BLaER1 (cell line): Measurements from ENCODE around the gene IDUA.

ENCODE experiments used
- H3K27ac ChIP-seq: shearing (Covaris generic); formaldehyde crosslinking; 2 replicates; pipeline ENCODE4 v1.8.1; 2022
- H3K27me3 ChIP-seq: shearing (Covaris generic); formaldehyde crosslinking; 2 replicates; pipeline ENCODE4 v1.8.1; 2022
- H3K36me3 ChIP-seq: shearing (Covaris generic); formaldehyde crosslinking; 2 replicates; pipeline ENCODE4 v1.8.1; 2022
- H3K4me1 ChIP-seq: shearing (Covaris generic); formaldehyde crosslinking; 2 replicates; pipeline ENCODE4 v1.8.1; 2022
- H3K4me2 ChIP-seq: shearing (Covaris generic); formaldehyde crosslinking; 2 replicates; pipeline ENCODE4 v1.8.1; 2022
- H3K4me3 ChIP-seq: shearing (Covaris generic); formaldehyde crosslinking; 2 replicates; pipeline ENCODE4 v1.8.1; 2022
- H3K9ac ChIP-seq: shearing (Covaris generic); formaldehyde crosslinking; 2 replicates; pipeline ENCODE4 v1.8.1; 2022
- H3K9me3 ChIP-seq: shearing (Covaris generic); formaldehyde crosslinking; 2 replicates; pipeline ENCODE4 v1.8.1; 2022
- H4K20me1 ChIP-seq: shearing (Covaris generic); formaldehyde crosslinking; 2 replicates; pipeline ENCODE4 v1.8.1; 2022
- Cebpa-rat ChIP-seq: shearing (Covaris generic); IDR thresholded peaks from 2 replicates; pipeline ENCODE4 v1.8.1; 2022

The IDUA gene

DNA sequence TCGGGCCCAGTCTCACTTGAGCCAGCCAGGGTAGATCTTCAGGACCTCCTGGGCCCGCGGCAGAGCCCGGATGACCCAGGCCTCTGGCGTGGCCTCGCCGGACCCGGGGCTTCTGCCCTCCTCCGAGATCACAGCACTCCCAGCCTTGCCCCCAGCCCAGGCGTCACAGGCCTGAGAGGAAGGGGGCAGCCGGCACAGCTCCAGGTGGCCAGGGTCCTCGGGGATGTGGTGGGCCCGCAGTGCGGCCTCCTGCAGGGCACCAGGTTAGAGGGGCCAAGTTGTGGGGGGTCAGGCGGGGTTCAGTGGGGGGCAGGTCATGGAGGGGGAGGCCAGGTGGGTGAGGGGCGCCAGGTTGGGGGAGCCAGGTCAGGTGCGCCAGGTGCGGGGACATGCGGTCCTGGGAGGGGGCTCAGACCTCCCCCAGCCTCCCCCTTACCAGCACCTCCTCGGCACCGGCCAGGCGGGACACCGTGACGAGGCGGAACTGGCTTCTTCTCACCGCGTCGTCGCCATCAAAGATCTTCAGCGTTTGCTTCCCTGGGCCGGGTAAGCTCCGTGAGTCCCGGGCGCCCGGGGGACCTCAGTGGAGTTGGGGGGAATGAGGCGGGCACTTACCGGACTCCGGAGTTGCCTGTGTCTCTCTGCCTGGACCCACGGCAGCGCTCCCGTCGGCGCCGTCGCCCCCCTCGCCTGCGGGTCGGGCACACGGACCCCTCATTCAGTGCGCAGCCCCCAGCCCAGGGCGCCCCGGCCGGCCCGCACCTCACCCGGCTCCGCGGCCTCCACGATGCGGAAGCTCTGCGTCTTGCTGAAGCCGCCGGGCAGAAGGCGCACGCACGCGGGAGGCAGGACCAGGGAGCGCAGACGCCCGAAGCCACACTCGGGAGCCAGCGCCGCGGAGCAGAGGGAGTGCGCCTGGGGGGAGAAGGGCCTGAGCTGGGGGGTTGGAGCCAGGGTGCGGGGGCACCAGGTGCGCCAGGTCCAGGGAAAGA lies 19.4 kb upstream of the IDUA start:
- Histone ChIP-seq H3K4me3 (no peak overlapping the region), H4K20me1 (peaks cover 45% of the 10 kb centered on the region), H3K9ac (no peak overlapping the region)

DNA sequence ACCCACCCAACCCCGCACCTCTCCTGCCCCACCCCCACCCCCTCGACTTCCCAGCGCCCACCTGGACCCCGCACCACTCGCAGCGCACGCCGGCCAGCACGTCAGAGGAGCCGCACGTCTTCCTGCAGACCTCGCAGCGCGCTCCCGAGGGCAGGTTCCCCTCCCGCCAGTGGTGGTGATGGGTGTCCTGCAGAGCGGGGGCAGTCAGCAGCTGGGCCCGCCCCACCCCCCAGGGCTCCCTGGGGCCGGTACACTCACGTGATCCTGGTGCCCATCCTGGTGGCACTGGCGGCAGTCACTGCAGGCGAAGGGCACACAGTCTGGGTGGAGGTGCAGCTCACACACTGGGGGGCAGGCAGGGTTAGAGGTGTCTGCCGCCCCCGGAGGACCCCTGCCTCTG lies 18.6 kb upstream of the IDUA start:
- no peak overlapping the region for H3K4me3 ChIP-seq
- no peaks in the 10 kb centered on the region for H3K9me3 ChIP-seq
- no peaks in the 10 kb centered on the region for H3K27me3 ChIP-seq
- no peak for TF ChIP-seq Cebpa-rat
- peak overlapping the region; percentile 30 for H3K4me2 ChIP-seq
- H4K20me1 ChIP-seq, result peaks cover 53% of the 10 kb centered on the region
- H3K4me1 ChIP-seq, result peaks cover 35% of the 10 kb centered on the region
- H3K27ac ChIP-seq, result 0 out of 2 replicates have a peak overlapping the region, but pooled peaks have one; percentile 26
- no peak overlapping the region for H3K9ac ChIP-seq
- peaks cover 66% of the 10 kb centered on the region for H3K36me3 ChIP-seq

More for the DNA sequence above, 19.4 kb upstream of the IDUA start:
- Histone ChIP-seq H3K36me3 (peaks cover 74% of the 10 kb centered on the region), H3K4me2 (no peak overlapping the region), H3K4me1 (peaks cover 30% of the 10 kb centered on the region), H3K27ac (no peak overlapping the region), H3K9me3 (no peaks in the 10 kb centered on the region), H3K27me3 (no peaks in the 10 kb centered on the region)
- TF ChIP-seq Cebpa-rat, result no peak

DNA sequence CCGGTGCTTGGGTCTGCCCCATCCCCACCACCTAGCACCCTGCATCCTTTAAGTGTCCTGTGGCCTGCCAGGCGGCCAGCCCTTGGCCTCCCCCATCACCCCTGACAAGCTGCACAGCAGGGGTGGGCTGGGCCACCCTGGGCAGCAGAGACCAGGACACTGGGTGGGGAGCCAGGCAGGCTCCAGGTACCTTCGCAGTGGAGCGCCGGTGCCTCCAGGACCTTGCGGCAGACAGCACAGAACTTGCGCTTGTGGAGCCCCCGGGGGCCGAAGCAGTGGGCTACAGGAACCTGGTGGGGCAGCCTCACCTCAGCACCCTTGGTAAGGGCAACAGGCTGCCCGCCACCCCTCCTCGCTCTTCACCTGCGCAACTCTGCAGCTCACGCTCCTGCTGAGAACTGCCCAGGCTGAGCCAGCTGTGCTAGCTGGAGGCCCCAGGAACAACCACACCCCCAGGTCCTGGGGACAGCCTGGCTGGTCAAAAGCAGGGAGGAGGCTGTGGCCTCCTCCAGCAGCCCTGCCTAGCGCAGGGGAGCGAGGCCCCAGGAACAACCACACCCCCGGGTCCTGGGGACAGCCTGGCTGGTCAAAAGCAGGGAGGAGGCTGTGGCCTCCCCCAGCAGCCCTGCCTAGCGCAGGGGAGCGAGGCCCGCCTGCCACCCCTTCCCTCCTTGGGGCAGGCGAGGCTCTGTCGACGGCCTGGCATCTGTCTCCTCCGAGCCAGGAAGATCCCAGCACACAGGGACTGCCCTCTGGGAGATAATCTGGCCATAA lies 18.0 kb upstream of the IDUA start:
- no peak overlapping the region for H3K4me3 ChIP-seq

DNA sequence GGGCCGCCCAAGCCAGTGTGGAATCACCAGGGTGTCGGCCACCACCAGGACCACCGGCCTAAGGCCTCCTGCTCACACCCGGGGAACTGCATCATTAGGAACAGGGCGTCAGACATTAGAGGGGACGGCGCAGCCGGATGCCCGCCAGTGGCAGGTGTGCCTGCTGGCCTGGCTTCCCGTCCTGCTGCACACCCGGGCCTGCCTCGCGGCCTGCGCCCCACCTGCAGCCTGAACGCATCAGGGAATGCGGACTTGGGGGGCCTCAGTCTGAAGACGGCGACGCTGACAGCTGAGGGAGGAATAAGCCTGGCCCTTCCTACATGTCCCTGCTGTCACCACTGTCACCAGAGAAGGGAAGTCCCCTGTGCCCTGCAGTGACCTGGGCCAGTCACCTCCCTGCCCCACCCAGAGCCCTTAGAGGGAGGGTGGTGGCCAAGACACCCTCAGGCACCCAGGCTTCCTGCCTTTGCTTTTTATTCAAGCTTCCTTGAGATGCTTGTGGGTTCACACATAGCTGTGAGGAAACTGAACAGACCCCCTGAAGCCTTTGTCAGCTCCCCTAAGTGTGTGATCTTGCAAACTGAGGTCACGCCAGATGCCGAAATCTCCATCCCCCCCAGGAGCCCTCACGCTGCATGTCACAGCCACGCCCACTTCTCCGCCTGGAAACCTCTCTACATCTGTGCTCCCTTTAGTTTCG lies 16.6 kb upstream of the IDUA start:
- Histone ChIP-seq H3K36me3 (peaks cover 47% of the 10 kb centered on the region), H3K4me1 (peaks cover 35% of the 10 kb centered on the region), H4K20me1 (peaks cover 47% of the 10 kb centered on the region), H3K27me3 (no peaks in the 10 kb centered on the region), H3K27ac (no peak overlapping the region), H3K9ac (no peak overlapping the region), H3K9me3 (peaks cover 15% of the 10 kb centered on the region), H3K4me3 (no peak overlapping the region), H3K4me2 (no peak overlapping the region)
- TF ChIP-seq Cebpa-rat, result no peak

More for the DNA sequence above, 18.0 kb upstream of the IDUA start:
- no peaks in the 10 kb centered on the region for H3K27me3 ChIP-seq
- H4K20me1 ChIP-seq, result peaks cover 53% of the 10 kb centered on the region
- H3K4me2 ChIP-seq, result peak overlapping the region; percentile 30
- peaks cover 60% of the 10 kb centered on the region for H3K36me3 ChIP-seq
- peaks cover 1% of the 10 kb centered on the region for H3K9me3 ChIP-seq
- peaks cover 35% of the 10 kb centered on the region for H3K4me1 ChIP-seq
- H3K27ac ChIP-seq, result peak overlapping the region; percentile 46; the same call in 1 of the 2 replicates
- no peak for TF ChIP-seq Cebpa-rat
- peak overlapping the region; percentile 48; the same call in 1 of the 2 replicates for H3K9ac ChIP-seq

DNA sequence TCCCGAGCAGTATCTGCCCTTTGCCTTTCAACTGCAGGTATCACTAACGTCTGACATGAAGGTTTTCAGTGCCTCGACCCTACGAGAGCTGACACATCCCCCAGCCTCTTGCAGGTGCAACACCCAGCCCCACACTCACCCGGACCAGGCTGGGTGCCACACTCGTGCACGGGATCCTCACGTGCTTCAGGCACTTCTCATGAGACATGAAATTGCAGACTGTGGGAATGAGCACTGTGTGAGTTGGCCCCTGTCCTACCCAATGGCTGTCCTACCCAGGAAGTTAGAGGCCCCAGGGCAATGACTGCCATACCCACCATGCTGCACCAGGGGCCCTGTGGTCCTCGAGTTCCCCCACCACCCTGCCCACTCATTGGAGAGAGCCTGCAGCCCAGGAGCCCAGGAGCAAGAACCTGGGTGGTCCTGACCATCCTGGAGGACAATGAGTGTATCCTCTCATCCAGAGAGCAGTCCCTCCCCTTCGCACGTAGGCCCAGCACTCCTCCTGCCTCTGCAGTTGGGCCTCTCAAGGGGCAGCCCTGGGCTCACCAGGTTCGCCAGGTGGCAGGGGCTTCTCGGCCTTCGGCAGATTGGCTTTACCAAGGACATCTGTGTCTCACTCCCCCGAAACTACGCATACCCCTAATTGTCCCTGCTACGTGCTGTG lies 15.9 kb upstream of the IDUA start:
- Histone ChIP-seq H4K20me1 (peaks cover 43% of the 10 kb centered on the region), H3K27ac (no peak overlapping the region), H3K4me1 (peaks cover 35% of the 10 kb centered on the region), H3K9me3 (peaks cover 15% of the 10 kb centered on the region), H3K36me3 (peaks cover 39% of the 10 kb centered on the region), H3K4me2 (peak overlapping the region; percentile 100), H3K9ac (no peak overlapping the region), H3K27me3 (no peaks in the 10 kb centered on the region), H3K4me3 (no peak overlapping the region)
- TF ChIP-seq Cebpa-rat, result no peak

DNA sequence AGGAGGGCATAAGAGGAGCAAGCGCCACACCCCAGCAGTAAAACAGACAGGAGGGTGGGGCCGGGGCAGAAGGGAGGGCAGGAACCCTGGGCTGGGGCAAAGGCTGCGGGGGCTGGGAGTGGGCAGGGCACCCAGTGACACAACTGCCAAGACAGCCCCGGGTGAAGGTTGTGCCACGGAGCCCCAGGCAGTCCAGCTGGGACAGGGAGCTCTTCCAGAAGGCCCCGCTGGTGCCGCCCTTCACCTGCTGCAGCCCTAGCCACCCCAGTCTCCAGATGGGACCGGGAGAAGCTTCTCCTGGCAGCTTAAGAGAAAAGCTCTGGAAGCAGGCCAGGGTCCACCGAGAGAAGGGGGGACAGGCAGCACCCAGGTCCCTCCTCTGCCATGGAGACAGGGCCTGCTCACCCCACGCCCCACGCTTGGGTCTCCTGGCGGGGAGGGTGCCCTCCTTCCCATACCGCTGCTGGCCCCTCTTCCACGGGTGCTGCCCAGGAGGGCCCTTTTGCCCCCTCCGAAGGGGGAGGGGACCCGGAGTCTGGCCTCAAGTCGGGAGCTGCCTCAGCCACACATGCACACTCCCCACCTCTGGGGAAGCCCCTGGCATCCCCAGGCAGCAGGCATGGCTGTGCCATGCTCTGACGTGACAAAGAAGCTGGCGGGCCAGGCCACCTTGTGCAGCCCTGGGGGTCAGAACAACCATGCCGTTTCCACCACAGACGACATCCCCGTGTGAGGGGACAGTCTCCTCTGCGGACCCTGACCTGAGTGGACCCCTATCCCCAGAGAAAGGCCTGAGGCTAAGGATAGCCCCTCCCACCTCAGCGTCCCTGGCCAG lies 15.0 kb upstream of the IDUA start:
- no peak for TF ChIP-seq Cebpa-rat
- Histone ChIP-seq H4K20me1 (peaks cover 43% of the 10 kb centered on the region), H3K4me3 (peak overlapping the region; percentile 96), H3K4me2 (peak overlapping the region; percentile 100), H3K9ac (peak overlapping the region; percentile 91), H3K27me3 (no peaks in the 10 kb centered on the region), H3K4me1 (peaks cover 39% of the 10 kb centered on the region), H3K9me3 (peaks cover 15% of the 10 kb centered on the region), H3K27ac (peak overlapping the region; percentile 80; the same call in 1 of the 2 replicates), H3K36me3 (peaks cover 30% of the 10 kb centered on the region)

DNA sequence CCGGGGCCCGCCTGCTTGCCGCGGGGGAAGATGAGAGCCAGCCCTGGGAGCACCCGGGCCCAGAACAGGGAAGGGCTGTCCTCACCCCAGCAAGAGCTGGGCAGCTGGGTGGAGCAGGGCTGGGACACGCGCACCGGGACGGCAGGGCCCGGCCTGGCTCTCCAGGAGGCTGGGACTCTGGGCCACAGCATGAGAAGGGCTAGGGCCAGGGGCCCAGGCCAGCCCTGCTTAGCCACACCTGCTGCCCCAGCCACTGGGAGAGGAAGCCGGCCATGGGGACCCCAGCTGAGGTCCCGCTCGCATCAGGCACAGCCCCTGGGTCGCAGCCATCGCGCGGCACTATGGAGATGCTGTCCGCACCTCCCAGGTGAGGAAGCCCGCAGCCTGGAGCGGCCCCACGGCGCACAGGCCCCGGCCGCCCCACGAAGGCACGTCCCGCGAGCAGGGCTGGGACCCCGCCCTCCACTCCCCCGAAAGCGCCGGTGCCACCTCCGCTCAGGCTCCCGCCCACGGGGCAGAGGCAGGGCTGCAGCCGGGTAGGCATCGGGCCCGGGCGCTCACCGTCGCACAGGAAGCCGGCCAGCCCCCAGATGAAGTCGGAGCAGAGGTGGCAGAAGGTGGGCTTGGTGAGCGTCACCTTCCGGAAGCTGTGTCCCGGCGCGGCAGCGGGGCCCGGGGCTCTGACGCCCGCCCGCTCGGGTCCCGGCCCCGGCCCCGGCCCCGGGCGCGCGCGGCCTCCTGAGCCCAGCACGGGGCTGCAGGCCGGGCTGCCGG lies 14.0 kb upstream of the IDUA start:
- peaks cover 39% of the 10 kb centered on the region for H3K4me1 ChIP-seq
- TF ChIP-seq Cebpa-rat, result no peak
- H4K20me1 ChIP-seq, result peaks cover 43% of the 10 kb centered on the region
- no peaks in the 10 kb centered on the region for H3K27me3 ChIP-seq
- H3K9me3 ChIP-seq, result peaks cover 15% of the 10 kb centered on the region
- H3K4me2 ChIP-seq, result peak overlapping the region; percentile 100
- H3K4me3 ChIP-seq, result peak overlapping the region; percentile 96
- peak overlapping the region; percentile 91 for H3K9ac ChIP-seq
- peaks cover 22% of the 10 kb centered on the region; the same call in 1 of the 2 replicates for H3K36me3 ChIP-seq
- H3K27ac ChIP-seq, result peak overlapping the region; percentile 80
